GM19193 (cell line): ENCODE results near the gene CXorf38.

Experiments
- POLR2A ChIP-seq: IDR thresholded peaks from 4 replicates; pipeline ENCODE4 v1.6.1; 2011; ENCODE audit not compliant: insufficient read depth, insufficient read length; ENCODE audit errors: extremely low read depth

Gene CXorf38

GRCh38 chrX:40651620-40652223 is 4.4 kb upstream of the CXorf38 start:
- TF ChIP-seq POLR2A: no peak

GRCh38 chrX:40646489-40647306 is 663 bp downstream of the CXorf38 start:
- no peak for TF ChIP-seq POLR2A

- TF ChIP-seq POLR2A: peak; percentile 48
Observed at GRCh38 chrX:40644821-40645358, 2.5 kb downstream of the CXorf38 start.

GRCh38 chrX:40644176-40644575 is 3.2 kb downstream of the CXorf38 start:
- TF ChIP-seq POLR2A: no peak

GRCh38 chrX:40637687-40638086 is 9.7 kb downstream of the CXorf38 start:
- no peak for TF ChIP-seq POLR2A

GRCh38 chrX:40632199-40632598 is 15.2 kb downstream of the CXorf38 start:
- no peak for TF ChIP-seq POLR2A

- no peak for TF ChIP-seq POLR2A
Observed at GRCh38 chrX:40628506-40628905, 18.9 kb downstream of the CXorf38 start.

- TF ChIP-seq POLR2A: no peak
Observed at GRCh38 chrX:40625294-40625693, 22.1 kb downstream of the CXorf38 start.

- TF ChIP-seq POLR2A: no peak
Observed at GRCh38 chrX:40623665-40624064, 23.7 kb downstream of the CXorf38 start.

- no peak for TF ChIP-seq POLR2A
Observed at GRCh38 chrX:40623139-40623536, 24.2 kb downstream of the CXorf38 start, which contains the start of gene MPC1L. MPC1L (plus strand) TSS chrX:40623428; CDS start chrX:40623566, 138 bp downstream.

GRCh38 chrX:40622479-40623138 is 24.8 kb downstream of the CXorf38 start:
- TF ChIP-seq POLR2A: no peak

GRCh38 chrX:40617566-40617965 is 29.8 kb downstream of the CXorf38 start:
- TF ChIP-seq POLR2A: no peak

- no peak for TF ChIP-seq POLR2A
Observed at GRCh38 chrX:40615976-40616375, 31.4 kb downstream of the CXorf38 start.

GRCh38 chrX:40612511-40612910 is 34.9 kb downstream of the CXorf38 start:
- no peak for TF ChIP-seq POLR2A

- no peak for TF ChIP-seq POLR2A
Observed at GRCh38 chrX:40607381-40607780, 40.0 kb downstream of the CXorf38 start.
